Activated naive CD4-positive, alpha-beta T cell treated with anti-CD3 and anti-CD28 coated beads, Interleukin-2, amount 50 U/mL, for 16 hours (primary cell): ENCODE measurements around the gene FRMPD4.

Experiments used
- DNase-seq: peaks from one replicate; pipeline ENCODE4 v3.0.0-alpha.2; 2020

Gene FRMPD4

GRCh38 chrX:12307961-12308360 lies 169.7 kb downstream of the FRMPD4 start:
- DNase-seq, result no peak

- no peak for DNase-seq
Measured at GRCh38 chrX:12308420-12308819, 170.1 kb downstream of the FRMPD4 start.

- no peak for DNase-seq
Measured at GRCh38 chrX:12309040-12309743, 170.9 kb downstream of the FRMPD4 start.

- no peak for DNase-seq
Measured at GRCh38 chrX:12309744-12310076, 171.4 kb downstream of the FRMPD4 start.

- DNase-seq, result no peak
Measured at GRCh38 chrX:12314651-12315050, 176.4 kb downstream of the FRMPD4 start.

- no peak for DNase-seq
Measured at GRCh38 chrX:12315526-12315925, 177.3 kb downstream of the FRMPD4 start.

GRCh38 chrX:12319003-12319519 lies 180.8 kb downstream of the FRMPD4 start:
- no peak for DNase-seq

GRCh38 chrX:12319992-12320391 lies 181.7 kb downstream of the FRMPD4 start:
- no peak for DNase-seq

GRCh38 chrX:12322031-12322430 lies 183.8 kb downstream of the FRMPD4 start:
- no peak for DNase-seq

GRCh38 chrX:12325171-12325570 lies 186.9 kb downstream of the FRMPD4 start:
- DNase-seq, result no peak

GRCh38 chrX:12327836-12328235 lies 189.6 kb downstream of the FRMPD4 start:
- DNase-seq, result no peak

GRCh38 chrX:12329476-12329875 lies 191.2 kb downstream of the FRMPD4 start:
- no peak for DNase-seq

GRCh38 chrX:12330841-12331240 lies 192.6 kb downstream of the FRMPD4 start:
- no peak for DNase-seq

- no peak for DNase-seq
Measured at GRCh38 chrX:12332786-12333347, 194.6 kb downstream of the FRMPD4 start.

- no peak for DNase-seq
Measured at GRCh38 chrX:12339921-12340320, 201.6 kb downstream of the FRMPD4 start.

GRCh38 chrX:12344954-12345353 lies 206.7 kb downstream of the FRMPD4 start:
- no peak for DNase-seq

GRCh38 chrX:12349201-12349600 lies 210.9 kb downstream of the FRMPD4 start:
- no peak for DNase-seq

- DNase-seq, result no peak
Measured at GRCh38 chrX:12352922-12353321, 214.6 kb downstream of the FRMPD4 start.

GRCh38 chrX:12360383-12360782 lies 222.1 kb downstream of the FRMPD4 start:
- no peak for DNase-seq

GRCh38 chrX:12360986-12361598 lies 222.8 kb downstream of the FRMPD4 start:
- DNase-seq, result no peak

- DNase-seq, result no peak
Measured at GRCh38 chrX:12363216-12363615, 224.9 kb downstream of the FRMPD4 start.

- DNase-seq, result no peak
Measured at GRCh38 chrX:12366440-12366839, 228.2 kb downstream of the FRMPD4 start.

GRCh38 chrX:12367254-12367653 lies 229.0 kb downstream of the FRMPD4 start:
- no peak for DNase-seq

- no peak for DNase-seq
Measured at GRCh38 chrX:12370497-12370986, 232.3 kb downstream of the FRMPD4 start.
